HG02642 (cell line): Measurements from ENCODE around the gene DCST2.
A peak's percentile ranks its signal among the peaks of the same experiment; 100 is the strongest.

Source experiments
- ATAC-seq: cut with Tn5 transposase; IDR thresholded peaks from one replicate; pipeline ENCODE4 v1.9.1; 2021; ENCODE audit warnings: mild to moderate bottlenecking; ENCODE audit not compliant: unreplicated experiment, poor library complexity

DCST2 gene

GRCh38 chr1:155050560-155051341, 17.2 kb upstream of the DCST2 start, which contains the start of gene ADAM15:
TSS of gene ADAM15 (plus strand) at chr1:155051316. CDS start at chr1:155051387, 71 bp downstream.
- ATAC-seq, result peak; percentile 72

- no peak for ATAC-seq
These were observed 16.3 kb upstream of the DCST2 start for GRCh38 chr1:155049651-155050559.

- no peak for ATAC-seq
These were observed 15.1 kb upstream of the DCST2 start for GRCh38 chr1:155048449-155049334.

DNA sequence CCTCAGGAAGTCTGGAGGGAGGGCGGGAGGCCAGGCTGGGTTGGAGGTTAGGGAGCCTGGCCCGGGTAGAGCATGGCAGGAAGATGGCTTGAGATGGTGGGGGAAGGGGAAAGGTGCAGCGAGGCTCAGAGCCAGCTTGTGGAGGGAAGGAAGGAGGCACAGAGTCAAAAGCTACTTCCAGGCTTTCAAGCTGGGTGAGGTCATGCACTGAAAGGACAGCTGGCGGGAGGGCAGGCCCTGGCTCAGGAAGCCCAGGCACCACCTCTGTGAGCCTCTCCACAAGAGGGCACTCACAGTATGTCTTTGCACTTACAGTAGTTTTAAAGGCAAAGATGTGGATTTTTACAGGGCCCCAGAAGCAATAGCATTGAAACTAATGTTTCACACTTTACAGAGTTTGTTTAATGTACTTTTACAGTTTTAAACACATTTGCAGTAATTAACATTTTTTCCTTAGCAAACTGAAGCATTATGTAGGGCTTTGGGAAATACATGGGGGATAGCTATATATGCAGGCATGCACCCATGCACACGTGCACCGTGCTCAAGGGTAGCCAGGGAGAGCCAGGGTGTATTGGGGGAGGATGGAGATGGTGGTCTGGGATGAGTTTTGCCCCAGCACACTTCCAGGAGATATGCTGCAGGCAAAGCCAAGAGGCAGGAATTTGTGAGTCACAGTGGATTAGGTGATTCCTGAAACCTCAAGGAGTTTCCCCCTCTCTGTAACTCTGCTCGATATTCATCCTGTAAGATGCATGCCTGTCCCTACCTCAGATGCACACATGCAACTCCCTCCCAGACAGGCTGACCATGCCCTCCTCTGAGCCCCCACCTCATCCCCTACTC, 11.5 kb upstream of the DCST2 start:
- no peak for ATAC-seq

DNA sequence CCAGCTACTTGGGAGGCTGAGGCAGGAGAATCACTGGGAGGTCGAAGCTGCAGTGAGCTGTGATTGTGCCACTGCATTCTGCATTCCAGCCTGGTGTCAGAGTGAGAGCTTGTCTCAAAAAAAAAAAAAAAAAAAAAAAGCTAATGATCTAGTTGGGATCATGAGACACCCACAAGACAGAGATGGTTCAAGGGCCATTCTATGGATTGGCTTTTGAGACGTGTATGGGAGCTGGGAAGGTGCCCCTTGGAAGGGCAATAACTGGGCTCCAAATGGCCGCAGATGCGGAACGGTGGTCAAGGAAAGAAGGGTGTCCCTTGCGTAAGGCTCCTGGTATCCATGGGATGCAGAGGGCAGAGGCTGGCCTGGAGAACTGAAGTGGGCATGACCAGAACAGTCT, 10.8 kb upstream of the DCST2 start:
- no peak for ATAC-seq

DNA sequence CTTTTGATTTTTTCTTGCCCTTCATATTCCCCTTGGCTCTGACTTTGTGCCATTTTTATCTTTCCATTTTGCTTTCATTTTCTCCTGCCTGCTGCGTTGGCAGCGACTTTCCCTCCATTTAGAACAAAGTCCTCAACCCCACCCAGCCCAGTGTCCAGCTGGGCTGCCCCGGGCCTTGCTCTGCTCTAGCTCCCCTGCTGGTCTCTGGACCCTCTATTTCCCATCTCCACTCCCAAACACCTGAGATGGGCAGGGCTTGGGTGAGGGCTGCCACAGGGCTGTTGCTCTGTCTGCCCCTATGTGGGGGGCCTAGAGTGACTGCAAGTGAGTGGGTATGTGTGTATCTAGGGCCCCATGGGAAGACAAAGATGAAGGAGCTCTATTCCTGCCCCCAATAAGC, 10.2 kb upstream of the DCST2 start:
- no peak for ATAC-seq

- ATAC-seq, result no peak
These were observed 9.7 kb upstream of the DCST2 start for GRCh38 chr1:155043301-155043702.

DNA sequence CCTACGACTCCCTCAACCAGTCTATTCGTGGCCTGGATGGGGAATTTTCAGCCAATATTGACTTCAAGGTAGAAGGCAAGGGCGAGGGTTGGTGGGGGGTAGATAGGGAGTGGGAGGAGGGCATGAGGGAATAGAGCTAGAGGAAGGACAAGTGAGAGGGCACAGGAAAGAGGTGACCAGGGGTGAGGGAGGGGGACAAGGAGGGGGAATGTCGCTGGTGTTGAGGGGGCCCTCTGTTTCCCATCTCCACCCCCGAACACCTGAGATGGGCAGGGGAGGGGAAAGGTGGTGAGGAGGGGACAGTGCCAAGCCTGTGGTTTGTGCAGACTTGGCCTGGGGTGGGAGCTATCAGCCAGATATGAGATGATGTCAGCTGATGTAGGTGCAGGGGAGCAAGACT, 9.2 kb upstream of the DCST2 start:
- no peak for ATAC-seq

DNA sequence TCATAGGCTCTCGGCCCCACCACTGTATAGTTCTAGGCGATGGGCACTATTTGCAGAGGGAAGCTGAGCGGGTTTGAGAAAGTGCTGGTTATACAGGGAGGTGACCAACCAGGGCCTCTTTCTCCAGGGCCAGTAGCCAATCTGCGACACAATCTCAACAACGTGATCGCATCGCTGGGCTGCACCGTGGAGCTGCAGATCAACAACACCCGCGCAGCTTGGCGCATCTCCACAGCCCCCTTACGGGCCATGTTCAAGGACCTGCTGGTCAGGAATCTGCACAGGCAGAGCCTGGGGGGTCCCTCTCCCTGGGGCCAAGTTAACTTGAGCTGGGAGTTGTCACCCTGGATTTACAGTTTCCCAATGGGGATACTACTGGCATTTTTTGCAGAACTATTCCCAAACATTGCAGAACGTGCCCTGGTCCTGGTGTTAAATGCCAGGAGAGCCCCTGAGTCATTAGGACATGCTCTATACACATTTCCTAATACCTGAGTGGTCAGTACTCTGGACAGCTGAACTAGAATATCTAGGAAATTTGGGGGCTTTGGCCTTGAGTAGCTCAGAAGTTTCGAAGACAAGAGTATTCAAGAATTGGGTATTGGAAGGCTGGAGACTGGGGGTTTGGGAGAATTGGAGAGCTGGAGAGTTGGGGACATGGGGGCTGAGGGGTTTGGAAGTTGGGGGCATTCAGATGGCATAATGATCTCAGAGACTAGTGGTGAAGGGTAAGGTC, 6.9 kb upstream of the DCST2 start:
- no peak for ATAC-seq

DNA sequence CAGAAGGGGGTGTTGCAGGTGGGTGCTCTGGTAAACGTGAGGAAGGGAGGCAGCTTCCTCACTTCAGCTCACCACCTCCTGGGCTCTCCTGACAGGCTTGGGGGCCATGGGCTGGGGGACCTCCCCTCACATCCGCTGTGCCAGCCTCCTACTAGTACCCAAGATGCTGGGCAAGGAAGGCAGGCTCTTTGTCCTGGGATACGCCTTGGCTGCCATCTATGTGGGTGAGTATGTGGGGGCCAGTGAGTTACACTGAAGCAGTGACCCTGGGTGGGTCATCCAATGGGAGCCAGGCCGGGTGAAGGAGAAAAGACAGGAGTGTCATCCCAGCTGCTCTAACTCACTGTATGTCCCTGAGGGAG, 5.7 kb upstream of the DCST2 start:
- ATAC-seq, result no peak

- ATAC-seq, result no peak
These were observed 5.2 kb upstream of the DCST2 start for GRCh38 chr1:155038602-155039307.

- ATAC-seq, result no peak
These were observed 4.4 kb upstream of the DCST2 start for GRCh38 chr1:155037851-155038441.

DNA sequence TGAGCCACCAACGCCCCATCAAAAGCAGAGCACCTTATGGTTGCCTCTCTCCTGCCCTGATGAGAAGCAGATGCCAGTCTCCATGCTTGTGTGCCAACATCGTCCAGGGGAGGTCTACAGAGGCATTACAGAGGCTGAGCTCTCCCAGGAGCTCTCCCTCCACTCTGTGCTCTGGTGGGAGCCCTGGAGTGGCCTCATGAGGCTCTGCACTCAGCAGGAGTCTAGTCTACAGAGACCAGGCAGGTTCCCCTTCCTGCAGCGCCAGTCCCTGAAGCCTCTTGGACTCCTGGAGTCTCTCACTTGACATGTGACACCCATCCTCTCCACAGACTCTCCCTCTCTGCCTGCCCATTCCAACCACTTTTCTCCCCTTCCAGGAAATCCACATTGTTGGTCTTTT, 3.5 kb upstream of the DCST2 start:
- ATAC-seq, result no peak

DNA sequence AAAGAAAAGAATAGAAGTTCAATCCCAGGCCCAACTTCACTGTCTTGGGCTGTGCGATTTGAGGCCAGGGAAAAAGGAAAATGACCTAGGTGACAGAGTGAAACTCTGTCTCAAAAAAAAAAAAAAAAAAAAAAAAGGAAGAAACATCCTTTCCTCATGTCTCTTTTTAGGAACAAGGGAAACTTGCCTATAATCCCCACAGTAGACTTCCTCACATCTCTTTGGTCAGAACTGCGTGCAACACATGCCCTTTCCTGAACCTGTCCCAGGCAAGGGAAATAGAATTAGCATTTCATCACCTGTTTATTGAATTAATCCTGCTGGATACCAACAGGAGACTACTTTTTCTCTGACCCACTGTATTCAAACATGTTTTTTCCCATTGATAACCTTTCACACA, 2.4 kb upstream of the DCST2 start:
- ATAC-seq, result no peak

DNA sequence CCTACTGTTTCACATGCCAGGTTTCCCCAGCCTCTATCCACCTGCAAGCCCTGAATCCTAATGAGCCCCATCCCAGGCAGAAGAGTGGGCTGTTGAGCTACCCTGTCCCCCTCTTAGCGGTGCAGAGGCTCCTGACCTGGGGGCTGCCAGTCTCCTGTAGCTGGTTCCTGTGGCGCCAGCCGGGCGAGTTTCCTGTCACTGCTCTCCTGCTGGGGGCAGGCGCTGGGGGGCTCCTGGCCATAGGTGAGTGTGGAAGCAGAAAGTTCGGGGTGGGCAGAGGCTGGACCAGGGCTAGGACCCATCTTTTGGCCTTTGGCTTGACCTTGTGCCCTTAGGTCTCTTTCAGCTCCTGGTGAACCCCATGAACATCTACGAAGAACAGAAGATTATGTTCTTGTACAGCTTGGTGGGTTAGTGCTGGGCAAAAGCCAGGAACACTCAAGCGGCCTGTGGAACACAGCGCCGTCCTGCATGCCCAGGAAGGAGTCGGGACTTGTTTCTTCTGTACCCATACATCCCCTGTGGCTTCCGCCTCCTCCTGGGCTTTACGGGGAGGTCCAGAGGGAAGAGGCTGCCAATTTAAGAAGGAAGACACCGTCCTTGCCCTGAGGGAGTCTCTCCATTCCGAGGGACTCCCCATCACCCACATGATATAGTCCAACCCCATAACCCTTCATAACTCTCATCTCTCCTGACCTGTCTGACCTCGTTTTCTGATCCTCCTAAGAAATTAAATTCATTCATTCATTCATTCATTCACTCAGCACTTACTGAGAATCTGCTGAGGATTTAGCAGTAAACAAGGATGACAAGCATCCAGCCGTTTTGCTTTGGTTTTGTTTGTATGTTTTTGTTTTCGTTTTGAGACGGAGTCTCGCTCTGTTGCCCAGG, 982 bp upstream of the DCST2 start:
- no peak for ATAC-seq

GRCh38 chr1:155032886-155033285, 695 bp downstream of the DCST2 start:
- no peak for ATAC-seq

- ATAC-seq, result no peak
These were observed 2.7 kb downstream of the DCST2 start for GRCh38 chr1:155030899-155031298.
